Skin of body (tissue), 2 donors: ENCODE measurements around the gene CFAP100. TPM values are rescaled to one million over a fixed set of nuclear protein-coding genes. Genes with fewer than 3 reads are reported as not detected.

ENCODE experiments used
- DNase-seq: peaks from one replicate; lab custom pipeline; 2025; lab: John Stamatoyannopoulos, UW
- total RNA-seq: library from RNA; depleted of rRNA; stranded (reverse); fragments of >200 nt; gene quantifications from one replicate; pipeline ENCODE4 v1.2.3, GENCODE V29; 2014

The CFAP100 gene
- total RNA-seq, 1 donor from 2014 or later = not detected

DNA sequence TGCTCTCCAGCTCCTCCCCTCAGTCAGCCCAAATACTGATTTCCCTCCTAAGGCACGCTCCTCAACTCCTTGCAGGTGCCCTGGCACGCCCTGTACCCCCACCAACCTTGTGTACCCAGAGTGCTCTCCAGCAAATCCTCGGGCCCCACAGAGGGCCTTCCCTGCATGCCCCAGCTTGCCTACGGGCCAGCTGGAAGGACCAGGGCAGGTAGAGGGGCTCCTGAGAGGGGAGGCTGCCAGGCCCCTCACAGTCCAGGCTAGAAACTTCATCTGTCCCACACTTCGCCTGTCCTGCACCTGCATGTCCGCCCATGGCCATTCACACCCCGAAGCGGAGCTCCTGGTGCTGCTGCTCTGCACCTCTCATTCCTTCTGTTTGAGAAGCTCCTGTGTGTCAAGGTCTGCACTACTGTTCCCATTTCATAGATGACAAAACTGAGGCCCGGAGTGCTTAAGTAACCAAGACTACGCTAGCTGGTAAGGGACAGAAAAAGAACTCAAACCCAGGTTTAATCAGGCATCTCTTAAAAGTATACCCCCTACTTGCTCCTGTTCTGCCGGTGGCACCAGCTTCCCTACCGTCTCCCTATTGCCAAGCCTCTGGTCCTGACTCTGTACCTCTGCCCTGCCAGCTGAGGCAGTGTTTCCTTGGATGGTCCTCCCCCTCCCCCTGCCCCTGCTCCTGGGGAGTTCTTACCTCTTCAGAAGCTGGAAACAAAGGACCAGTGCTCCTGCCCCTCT lies 45.4 kb downstream of the CFAP100 start:
- DNase-seq = no peak

DNA sequence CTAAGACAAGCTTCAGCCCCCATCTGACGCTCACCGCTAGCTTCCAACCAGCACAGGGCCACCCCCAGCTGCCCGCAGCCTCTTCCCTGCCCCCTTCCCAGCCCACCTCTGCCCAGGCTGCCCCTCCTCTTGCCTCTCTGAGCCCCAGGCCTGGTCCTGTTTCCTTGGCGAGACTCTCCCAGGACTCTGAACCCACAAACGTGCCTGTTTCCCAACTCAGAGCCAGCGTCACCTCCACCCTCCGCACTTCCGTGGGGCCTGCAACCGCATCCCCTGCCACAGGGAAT lies 45.9 kb downstream of the CFAP100 start:
- no peak for DNase-seq

DNA sequence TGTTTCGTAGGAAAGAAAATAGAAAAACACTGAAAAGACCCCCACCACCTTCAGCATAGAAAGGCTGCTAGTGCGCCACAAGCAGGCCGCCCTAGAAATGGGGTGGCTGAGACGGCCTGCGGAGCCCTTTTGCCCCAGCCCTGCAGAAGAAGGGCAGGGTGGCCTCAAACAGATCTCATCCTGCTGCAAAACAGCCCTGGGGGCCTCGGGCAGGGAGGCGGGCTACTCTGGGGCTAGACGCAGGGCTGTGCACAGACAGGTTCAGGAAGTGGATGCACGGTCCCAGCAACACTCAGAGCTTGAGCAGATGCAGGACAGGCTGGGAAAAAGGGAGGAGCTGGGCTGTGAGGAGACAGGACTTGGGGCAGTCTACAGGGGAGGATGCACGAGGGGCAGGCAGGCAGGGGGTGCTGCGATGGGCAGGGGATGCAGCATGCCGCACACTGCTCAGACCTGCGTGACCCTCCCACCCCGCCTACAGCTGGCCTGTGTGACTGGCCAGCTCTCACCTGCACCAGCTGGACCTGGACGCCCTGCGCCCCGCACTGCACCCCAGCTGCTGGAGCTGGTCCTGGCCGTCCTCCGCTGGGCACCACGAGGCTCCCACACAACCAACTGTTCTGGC lies 46.7 kb downstream of the CFAP100 start:
- DNase-seq = no peak

DNA sequence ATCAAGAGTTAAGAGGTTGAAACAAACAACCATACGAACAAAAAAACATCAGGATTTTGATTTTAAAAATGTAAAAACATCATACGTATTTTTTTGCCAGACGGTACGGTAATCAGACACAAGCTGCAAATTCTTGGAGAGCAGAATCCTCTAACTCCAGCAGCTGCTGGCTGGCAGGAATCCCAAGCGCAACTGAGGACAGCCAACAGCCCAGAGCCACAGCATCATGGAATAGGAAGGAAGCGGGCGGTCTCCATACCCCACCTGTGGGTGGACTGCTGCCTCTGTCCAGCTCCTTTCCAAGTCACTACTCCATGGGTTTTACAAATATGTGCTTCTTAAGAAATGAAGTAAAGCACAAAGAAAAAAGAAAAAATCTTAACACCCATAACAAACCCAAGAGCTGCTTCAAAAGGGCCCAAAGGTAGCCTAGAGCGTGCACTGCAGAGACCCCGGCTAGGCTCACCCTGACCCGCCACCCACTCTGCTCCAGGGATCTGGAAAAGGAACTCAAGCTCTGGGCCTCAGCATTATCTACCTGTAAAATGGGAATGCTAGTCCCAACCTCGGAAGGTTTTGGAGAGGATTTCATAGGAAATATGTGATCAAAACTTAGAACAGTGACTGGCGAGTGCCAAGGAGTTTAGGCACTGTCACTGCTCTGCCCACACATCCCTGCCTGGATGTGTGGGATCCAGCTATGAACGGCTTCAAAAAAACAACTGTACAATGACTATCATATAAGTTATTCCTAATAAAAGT lies 47.6 kb downstream of the CFAP100 start:
- DNase-seq = peak; percentile 53

DNA sequence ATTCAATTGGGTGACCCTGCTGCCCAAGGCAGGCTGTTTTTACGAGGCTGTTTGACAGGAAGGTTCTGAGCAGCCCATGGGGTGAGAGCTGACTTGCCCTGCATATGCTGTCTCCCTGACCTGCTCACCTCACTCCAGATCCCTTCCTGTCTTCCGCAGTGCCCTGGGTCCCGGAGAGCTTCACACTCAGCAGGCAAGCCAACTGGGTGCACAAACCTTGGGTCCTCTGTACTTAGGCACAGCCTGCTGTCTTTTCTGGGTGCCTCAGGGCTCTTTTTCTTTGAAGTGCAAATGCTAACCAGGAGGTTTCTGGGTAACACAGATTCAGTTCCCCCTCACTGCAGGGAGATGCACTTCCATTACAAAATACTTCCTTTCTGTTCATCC lies 48.1 kb downstream of the CFAP100 start:
- no peak for DNase-seq

DNA sequence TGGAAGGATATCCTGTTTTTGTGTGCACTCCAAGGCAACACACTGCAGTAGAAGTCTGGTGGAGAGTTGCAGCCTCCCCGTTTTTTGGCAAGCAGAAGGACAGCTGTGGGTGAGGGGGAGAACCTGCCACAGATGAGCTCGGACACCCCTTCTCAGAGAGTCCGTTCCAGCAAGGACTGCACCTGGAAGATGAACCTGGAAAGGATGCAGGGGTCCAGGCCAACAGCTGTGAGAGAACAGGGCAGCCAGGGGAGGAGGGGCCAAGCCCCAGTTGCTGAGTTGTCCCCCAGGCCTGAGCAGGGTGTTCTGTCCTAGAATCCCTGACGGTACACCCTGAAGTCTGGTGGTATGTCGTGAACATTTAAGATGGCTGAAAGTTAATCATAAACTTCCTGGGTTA lies 50.8 kb downstream of the CFAP100 start:
- no peak for DNase-seq

DNA sequence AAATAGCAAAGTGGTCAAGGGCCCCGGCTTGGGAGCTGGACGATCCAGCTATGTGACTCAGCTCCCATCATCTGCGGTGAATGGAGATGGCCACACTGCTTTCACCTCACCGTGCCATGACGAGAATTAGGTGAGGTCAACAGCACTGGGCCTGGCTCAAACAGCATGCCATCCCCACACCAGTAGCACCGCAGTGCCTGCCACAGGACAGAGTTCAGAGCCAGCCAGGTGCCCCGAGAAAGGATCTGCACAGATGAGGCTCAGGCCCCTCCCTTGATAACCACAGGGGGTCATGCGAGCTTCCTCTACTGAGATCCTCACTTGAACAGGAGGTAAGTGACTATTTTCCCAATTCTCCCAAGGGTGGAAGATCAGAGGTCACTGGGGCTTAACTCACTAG lies 51.6 kb downstream of the CFAP100 start:
- no peak for DNase-seq

DNA sequence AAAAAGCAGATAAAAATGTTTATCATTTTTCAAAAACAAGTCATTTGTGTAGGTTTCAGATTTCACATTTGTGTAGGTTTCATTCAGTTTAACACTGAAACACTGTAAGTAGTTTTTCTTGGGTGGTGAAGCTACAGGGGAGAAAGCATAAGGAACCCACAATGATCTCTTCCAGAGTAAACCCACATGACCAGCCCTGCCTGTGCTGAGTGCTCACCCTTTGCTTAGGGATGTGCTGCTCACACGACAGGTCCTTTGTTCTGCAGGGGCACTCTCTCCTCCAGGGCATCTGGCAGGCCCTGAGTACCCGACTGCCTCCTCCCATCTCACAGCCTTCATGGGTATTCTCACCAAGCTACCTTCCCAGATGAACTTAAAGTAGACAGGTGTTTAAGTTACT lies 52.1 kb downstream of the CFAP100 start:
- DNase-seq = no peak

DNA sequence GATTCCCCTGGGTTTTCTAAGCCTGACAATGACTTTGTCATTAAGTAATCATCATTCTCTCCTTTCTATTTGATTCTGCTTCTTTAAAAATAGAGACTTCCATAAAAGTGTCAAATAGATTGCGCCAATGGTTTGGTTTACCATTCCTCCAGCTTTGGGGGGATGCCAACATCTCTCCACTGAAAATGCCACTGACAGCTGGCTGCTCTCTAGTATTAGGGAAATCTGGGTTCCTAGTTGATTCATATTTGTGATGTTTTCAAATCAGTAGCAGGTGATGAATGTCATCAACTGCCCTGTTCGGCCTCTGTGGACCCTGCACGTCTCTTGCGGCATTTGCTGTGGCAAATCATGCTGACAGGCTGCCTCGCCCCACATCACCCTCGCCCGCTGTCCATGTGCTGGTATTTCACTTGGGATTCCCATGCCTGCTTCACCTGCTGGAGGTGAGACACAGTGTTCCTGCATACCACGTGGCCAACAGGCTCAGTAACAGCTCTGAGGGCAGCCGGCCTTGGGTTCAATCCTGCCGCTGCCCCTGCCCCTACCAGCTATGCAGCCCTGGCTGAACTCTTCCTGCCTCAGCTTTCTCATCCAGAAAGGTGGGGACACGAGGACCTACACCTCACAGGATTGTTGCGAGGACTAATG lies 52.9 kb downstream of the CFAP100 start:
- no peak for DNase-seq

DNA sequence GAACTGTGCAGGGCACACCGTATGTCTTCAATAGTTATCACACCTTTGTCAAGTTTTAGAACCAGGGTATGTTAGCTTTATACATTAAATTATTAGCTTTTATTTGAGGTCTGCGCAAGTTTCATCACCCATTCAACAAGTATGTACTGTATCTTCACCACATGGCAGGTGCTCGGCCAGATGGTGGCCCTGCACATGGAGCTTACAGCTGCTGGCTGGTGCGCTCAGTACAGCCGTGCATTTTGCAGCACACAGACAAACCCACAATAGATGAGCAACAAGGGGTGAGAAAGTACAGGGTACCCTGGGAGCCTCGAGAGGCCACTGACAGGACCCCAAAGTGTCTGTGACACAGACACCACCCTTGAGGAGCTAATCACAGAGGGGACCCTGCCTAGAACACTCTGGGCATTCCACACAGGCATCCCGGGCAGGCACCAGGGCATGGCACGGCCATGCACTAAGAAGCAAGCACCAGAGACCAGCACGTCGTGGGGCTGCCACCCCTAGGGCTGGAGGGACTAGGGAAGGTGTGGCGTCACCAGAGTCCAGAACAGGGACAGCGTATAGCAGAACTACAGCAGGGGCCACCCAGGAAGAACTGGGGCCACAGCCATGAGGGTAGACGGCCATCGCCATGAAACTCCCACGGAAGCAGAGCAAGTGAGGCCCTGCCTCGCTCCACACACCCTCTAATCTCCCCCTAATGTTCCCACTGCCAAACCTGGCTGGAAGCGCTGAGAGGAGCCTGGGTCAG lies 53.6 kb downstream of the CFAP100 start:
- no peak for DNase-seq

DNA sequence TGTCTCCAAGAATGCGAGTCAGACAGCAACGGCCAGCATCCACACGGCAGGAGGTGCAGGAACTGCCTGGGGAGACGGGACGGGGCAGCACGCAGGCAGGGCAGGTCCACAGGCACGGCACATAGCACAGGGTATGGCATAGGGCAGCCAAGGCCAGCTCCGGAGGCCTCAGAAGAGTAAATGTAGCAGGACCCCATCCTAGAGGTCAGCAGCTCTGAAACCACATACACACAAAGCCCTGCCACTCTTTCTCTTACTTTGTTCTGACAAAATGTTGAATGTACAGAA lies 54.1 kb downstream of the CFAP100 start:
- DNase-seq = no peak

DNA sequence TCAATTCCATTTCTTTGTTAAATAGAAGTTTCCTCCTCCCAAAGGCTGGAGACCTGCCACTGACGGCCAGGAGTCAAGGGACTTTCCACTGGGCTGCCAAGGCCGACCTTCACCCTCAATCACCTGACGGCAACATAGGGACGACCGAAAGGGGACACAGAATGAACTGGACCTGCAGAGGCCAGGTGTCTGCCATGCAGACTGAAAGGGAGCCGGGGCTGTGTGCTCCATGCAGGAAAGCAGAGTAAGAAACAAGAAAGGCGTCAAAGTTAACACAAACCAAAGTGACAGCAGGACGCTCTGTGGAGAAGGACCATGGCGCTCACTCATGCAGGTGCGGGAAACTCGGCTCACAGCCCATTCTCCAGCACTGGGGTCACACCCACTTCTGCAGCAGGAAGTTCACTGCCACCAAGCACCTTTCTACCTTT lies 54.9 kb downstream of the CFAP100 start:
- DNase-seq = no peak

DNA sequence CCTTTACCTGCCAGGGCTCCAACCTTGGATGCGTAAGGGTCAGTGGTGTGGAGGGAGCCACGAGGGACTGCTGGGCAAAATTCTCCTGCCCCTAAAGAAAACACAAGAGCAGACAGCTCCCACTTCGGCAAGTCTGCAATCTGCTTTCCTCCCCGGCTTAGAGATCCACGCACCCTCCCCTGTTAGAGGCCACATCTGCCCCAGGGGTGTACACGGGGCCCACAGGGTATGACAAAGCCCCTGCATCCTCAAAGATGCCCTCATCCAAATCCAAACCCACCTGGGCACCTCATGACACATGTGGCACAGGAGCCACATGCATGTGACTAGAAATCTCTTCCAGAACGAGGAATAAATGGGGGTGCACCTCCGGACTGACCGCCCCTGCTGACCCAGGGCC lies 55.5 kb downstream of the CFAP100 start:
- DNase-seq = no peak

DNA sequence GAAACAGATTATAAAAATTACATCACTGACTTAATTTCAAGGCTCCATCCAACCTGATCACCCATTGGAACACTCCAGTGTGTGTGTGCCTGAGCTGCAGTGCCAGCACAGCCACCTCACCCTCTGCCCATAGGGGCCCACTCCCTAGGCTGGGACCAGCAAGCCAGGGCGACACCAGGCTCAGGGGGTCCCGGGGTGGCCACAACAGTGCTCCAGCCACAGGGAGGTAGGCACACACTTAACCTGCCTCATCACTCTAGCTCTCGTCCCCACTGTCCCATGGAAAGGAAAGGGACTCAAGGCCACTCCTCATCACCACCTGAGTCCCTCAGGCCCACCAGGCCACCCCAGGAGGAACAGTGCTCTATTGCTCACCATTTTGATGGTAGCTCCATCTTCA lies 56.0 kb downstream of the CFAP100 start:
- no peak for DNase-seq

DNA sequence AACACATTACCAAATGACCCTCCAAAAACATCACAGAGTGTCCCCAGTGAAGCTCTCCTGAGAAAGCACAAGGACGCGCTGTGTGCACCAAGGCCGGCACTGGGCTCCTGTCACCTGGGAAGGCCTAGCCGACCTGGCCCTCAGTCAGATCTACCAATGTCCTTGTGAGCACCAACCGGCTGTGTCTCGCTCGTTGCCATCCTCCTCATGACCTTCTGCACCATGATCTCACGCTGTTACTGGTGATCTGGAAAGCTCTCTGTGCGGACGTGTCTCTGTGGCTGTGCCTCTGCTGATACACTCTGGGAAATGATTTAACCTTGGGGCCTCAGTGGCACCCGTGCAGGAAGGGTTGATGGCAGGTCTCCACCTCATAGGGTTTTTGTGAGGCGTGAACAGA lies 56.8 kb downstream of the CFAP100 start:
- no peak for DNase-seq

DNA sequence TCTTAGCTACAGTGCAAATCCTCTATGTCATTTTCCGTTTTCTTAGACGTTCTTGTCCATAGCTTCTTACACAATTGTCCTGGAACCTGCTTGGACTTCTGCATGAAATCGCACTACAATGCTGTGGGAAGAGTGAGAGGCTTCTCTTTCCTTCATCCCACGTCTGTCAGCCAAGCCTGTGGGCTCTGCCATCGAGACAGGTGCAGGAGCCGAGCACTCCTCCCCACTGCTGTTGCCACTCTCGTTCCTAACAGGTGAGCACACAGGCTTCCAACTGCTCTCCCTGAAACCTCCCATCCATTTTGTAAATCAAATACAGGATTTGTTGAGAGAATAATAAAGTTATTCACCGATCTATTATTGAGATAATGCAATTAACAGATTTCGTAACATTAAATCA lies 57.5 kb downstream of the CFAP100 start:
- no peak for DNase-seq

DNA sequence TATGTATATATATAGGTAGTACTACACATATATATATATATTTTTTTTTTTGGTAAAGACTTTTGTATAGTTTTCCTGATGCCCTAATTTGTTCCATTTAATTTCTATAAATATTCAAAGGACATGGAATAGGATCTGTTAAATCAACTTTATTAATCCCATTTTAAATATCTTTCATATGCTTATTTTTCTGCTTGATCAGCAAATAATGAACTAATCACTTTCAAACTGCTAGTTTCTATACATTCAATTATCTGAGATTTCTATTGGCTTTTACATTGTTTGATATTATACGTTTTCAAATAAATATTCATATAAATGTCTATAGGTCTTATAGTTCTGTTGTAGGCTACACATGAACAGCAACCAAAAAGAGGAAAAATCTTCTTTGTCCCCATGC lies 59.3 kb downstream of the CFAP100 start:
- no peak for DNase-seq

DNA sequence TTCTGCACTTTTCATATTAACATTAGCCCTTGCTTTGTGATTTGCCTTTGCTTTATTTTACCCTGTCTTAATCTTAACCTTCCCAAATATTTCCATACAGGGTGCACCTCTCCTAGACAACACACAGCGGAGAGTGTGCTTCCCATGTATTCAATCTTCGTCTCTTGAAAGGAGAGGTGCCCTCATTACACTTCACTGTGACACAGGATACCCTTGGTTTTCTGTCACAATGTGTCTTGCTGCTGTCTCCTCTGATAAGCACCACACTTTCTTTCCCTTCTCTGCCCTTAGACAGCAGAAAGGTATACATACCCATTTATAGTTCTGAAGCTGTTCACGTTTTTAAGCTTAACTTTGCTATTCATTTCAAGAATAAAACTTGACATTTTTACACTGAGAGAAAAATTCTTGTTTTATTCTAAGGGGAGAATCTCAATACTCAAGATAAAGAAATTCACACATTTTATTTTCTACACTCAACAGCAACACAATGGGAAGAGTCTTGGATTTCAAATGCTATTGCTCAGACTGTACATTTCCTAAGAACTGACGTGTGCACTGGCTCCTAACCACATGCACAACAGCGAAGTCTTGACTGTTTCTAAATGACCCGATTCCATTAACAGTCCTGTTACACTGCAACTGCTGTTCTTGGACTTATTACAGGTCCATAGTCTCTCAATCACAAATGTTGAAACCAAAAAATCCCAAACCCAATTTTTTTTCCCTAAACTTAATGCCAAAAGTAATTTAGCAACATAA lies 59.9 kb downstream of the CFAP100 start:
- no peak for DNase-seq

DNA sequence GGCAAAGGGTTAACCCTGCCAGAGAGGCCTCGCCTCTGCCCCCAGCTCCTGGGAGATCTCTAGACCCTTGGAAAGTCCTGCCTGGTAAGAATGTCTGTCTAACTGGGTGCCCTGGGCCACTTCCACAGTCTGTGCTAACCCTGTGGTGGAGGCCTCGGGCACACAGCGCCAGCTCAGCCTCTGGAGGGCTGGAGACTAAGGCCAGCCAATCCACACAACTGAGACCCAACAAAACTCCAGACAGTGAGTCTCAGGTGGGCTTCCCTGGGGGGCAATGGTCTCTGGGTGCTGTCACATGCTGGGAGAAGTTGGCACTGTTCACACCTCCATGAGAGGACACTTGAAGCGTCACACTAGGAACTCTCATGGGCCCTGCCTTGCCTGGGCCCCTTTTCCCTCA lies 61.5 kb downstream of the CFAP100 start:
- DNase-seq = no peak

DNA sequence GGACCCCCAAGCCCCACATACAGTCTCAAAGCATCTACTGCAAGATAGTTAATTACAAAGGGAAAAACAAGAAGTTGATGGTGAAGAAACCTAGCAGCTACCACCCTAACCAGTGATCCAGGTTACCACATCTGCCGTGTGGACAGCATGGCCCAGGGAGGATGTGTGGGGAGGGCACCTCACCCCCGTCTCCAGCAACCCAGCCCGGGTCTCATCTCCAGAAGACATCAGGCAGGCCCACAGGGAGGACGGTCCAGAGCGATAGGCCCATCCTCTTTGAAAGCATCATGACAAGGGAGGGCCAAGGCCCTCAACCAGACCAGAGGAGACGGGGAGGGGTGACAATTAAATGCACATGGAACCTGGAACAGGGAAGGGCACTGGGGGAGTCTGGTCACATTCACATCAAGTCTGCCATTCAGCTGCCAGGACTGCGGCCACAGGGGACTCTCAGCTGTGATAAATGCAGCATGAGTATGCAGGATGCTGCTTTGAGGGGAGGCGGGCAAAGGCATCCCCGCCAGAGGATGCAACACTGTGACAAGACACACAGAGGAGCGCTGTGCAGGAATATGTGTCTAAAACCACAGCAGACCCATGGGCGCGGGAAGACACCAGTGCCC lies 62.2 kb downstream of the CFAP100 start:
- no peak for DNase-seq
